G401 (cell line): Measurements from ENCODE around the gene SRSF8. TPM values are rescaled to one million over a fixed set of nuclear protein-coding genes. Genes with fewer than 3 reads are reported as not detected.

Experiments
- DNase-seq: peaks from one replicate; pipeline ENCODE4 v3.0.0-alpha.2; 2015; ENCODE audit warnings: low spot score
- in situ Hi-C: cut with HindIII; loops from 2 replicates; pipeline ENCODE4 v1.10.0; 2016; ENCODE audit warnings: low sequenced_read_pairs, mixed read lengths
- total RNA-seq: library from RNA; depleted of rRNA; stranded (reverse); fragments of >200 nt; shearing (Covaris generic); gene quantifications from 2 replicates; pipeline ENCODE4 v1.2.3, GENCODE V29; 2014; rRNA removed

The SRSF8 gene
- total RNA-seq, 1 experiment from 2014 or later = 26.4 TPM

- DNase-seq = no peak
- in situ Hi-C loops = no loop called here
Measured at GRCh38 chr11:95119361-95120060, 52.8 kb downstream of the SRSF8 start.

Other genes with a start within 250 kb of the SRSF8 start
- 54.1 and 57.2 TPM in 2 replicates for gene CWC15, start 93.4 kb upstream of the SRSF8 start, total RNA-seq
- gene KDM4D, start 93.2 kb upstream of the SRSF8 start, total RNA-seq = 2.7 and 4.9 TPM in 2 replicates
- gene KDM4E, start 41.7 kb upstream of the SRSF8 start, total RNA-seq = 0.20 TPM in 1 of 2 replicates, not detected in the other
- gene KDM4F, start 17.5 kb upstream of the SRSF8 start, total RNA-seq = 0.06 TPM in 1 of 2 replicates, not detected in the other
- gene ENDOD1, start 22.9 kb downstream of the SRSF8 start, total RNA-seq = 0.64 and 1.2 TPM in 2 replicates
- gene SESN3, start 164.3 kb downstream of the SRSF8 start, total RNA-seq = 0.12 and 1.1 TPM in 2 replicates